GM21526 (cell line): Measurements from ENCODE around the gene PLEKHH3.

Experiments used
- ATAC-seq: cut with Tn5 transposase; IDR thresholded peaks from one replicate; pipeline ENCODE4 v1.9.1; 2021; ENCODE audit warnings: moderate library complexity; ENCODE audit not compliant: unreplicated experiment, low FRiP score

The PLEKHH3 gene

GRCh38 chr17:42676424-42677011 is at the start of gene PLEKHH3:
Gene PLEKHH3, minus strand, starts transcription at chr17:42676994. Its CDS starts 431 bp downstream, at chr17:42676563.
- ATAC-seq: no peak

- no peak for ATAC-seq
These were observed 48.3 kb upstream of the PLEKHH3 start for GRCh38 chr17:42725143-42725542.

- no peak for ATAC-seq
These were observed 46.8 kb upstream of the PLEKHH3 start for GRCh38 chr17:42723636-42724035.

GRCh38 chr17:42720996-42721583 is 44.3 kb upstream of the PLEKHH3 start:
- ATAC-seq: no peak

GRCh38 chr17:42709561-42709960 is 32.8 kb upstream of the PLEKHH3 start:
- ATAC-seq: no peak

- ATAC-seq: no peak
These were observed 31.8 kb upstream of the PLEKHH3 start for GRCh38 chr17:42708588-42708987.

GRCh38 chr17:42706732-42707131 is 29.9 kb upstream of the PLEKHH3 start:
- no peak for ATAC-seq

GRCh38 chr17:42704837-42705494 is 28.2 kb upstream of the PLEKHH3 start:
- peak; percentile 54 for ATAC-seq

- no peak for ATAC-seq
These were observed 27.7 kb upstream of the PLEKHH3 start for GRCh38 chr17:42704490-42704836.

- no peak for ATAC-seq
These were observed 25.7 kb upstream of the PLEKHH3 start for GRCh38 chr17:42702446-42702845.

- ATAC-seq: no peak
These were observed 23.9 kb upstream of the PLEKHH3 start for GRCh38 chr17:42700586-42701289.

- no peak for ATAC-seq
These were observed 22.6 kb upstream of the PLEKHH3 start for GRCh38 chr17:42699415-42699740.

- no peak for ATAC-seq
These were observed 22.1 kb upstream of the PLEKHH3 start for GRCh38 chr17:42698736-42699414.

- ATAC-seq: no peak
These were observed 20.5 kb upstream of the PLEKHH3 start for GRCh38 chr17:42697108-42697811.

- no peak for ATAC-seq
These were observed 18.7 kb upstream of the PLEKHH3 start for GRCh38 chr17:42695500-42695899.

- ATAC-seq: no peak
These were observed 17.7 kb upstream of the PLEKHH3 start for GRCh38 chr17:42694524-42694923.

GRCh38 chr17:42692489-42692888 is 15.7 kb upstream of the PLEKHH3 start:
- ATAC-seq: no peak

- ATAC-seq: no peak
These were observed 14.3 kb upstream of the PLEKHH3 start for GRCh38 chr17:42691021-42691545.

GRCh38 chr17:42690596-42690995 is 13.8 kb upstream of the PLEKHH3 start:
- no peak for ATAC-seq

- ATAC-seq: no peak
These were observed 11.0 kb upstream of the PLEKHH3 start for GRCh38 chr17:42687707-42688320.
